Prostate gland (tissue), 2 donors: ENCODE results near the gene MAOA. TPM values are rescaled to one million over a fixed set of nuclear protein-coding genes. Genes with fewer than 3 reads are reported as not detected.
A peak's percentile ranks its signal among the peaks of the same experiment; 100 is the strongest.

ENCODE experiments used
- DNase-seq: peaks from one replicate; pipeline ENCODE4 v3.0.0-alpha.2; 2019; ENCODE audit warnings: low spot score
- H3K27ac ChIP-seq, 2 donors: fragments of 200-600 bp; sonication (generic); 2 replicates each; pipeline ENCODE4 v1.5.1; 2017 to 2019
- H3K27me3 ChIP-seq: fragments of 200-600 bp; sonication (generic); replicated peaks from 2 replicates; pipeline ENCODE4 v1.5.1; 2019; ENCODE audit not compliant: insufficient read depth
- H3K36me3 ChIP-seq, 2 donors: fragments of 200-600 bp; sonication (generic); 1 replicate in 1 of 2; 2 replicates in 1 of 2; pipeline versions ENCODE4 v1.5.1 to v1.8.1; 2017 to 2019
- H3K4me1 ChIP-seq: fragments of 200-600 bp; sonication (generic); replicated peaks from 2 replicates; pipeline ENCODE4 v1.5.1; 2019
- H3K4me3 ChIP-seq, 2 donors: fragments of 200-600 bp; sonication (generic); 2 replicates each; pipeline ENCODE4 v1.5.1; 2017 to 2019
- H3K9me3 ChIP-seq: fragments of 200-600 bp; sonication (generic); 2 replicates; pipeline ENCODE4 v1.5.1; 2017
- POLR2A ChIP-seq: fragments of 450-650 bp; IDR thresholded peaks from one replicate; pipeline ENCODE4 v1.6.1; 2016; ENCODE audit warnings: antibody characterized with exemption, mild to moderate bottlenecking
- POLR2AphosphoS5 ChIP-seq: sonication (generic); formaldehyde crosslinking; IDR thresholded peaks from one replicate; pipeline ENCODE4 v1.6.1; 2017; ENCODE audit warnings: antibody characterized with exemption
- WGBS: methylation state at CpG from one replicate; pipeline ENCODE4 v1.1.5; 2018; 5-methylcytosine and 5-hydroxymethylcytosine counted together
- intact Hi-C: fragments of 100-400 bp; cut with DNase I; formaldehyde crosslinking; loops from one replicate; pipeline ENCODE4 v1.14.2; 2022
- total RNA-seq, 2 donors: library from RNA; depleted of rRNA; stranded (reverse); fragments of >200 nt; gene quantifications; one replicate each; pipeline ENCODE4 v1.1.0, GENCODE V29; 2016
- TF ChIP-seq, protein P1 (sequence below), 4 experiments: fragments of 200-600 bp in 2 of 4; fragments of 450-650 bp in 2 of 4; sonication (generic) in 2 of 4; IDR thresholded peaks; 1 replicate in 3 of 4; 2 replicates in 1 of 4; pipeline ENCODE4 v1.5.1; 2016 to 2019; ENCODE audit warnings: antibody characterized with exemption in 4 of 4, mild to moderate bottlenecking in 2 of 4, moderate library complexity in 2 of 4

MAOA gene
- total RNA-seq, 2 donors from 2014 or later: 70.7 to 230 TPM

DNA sequence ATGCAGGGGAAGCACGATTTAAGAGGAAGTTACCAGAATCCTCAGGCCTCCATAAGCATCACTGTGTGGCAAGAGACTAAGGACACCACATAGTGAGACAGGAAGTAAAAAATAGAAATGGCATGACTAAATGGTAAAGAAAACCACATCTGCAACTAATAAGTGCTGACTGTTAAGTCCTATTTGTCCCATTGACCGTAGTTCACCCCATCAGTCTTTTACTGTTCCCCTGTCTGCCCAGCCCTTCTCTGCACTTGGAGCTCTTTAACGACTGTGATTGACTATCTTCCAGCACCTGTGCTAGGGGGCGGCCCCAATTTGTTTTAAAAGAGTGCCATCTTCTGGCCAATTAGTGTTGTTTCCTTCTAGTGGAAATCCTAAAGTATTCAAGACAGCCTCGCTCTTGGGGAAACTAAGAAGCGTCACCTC, 94.2 kb downstream of the MAOA start:
- Histone ChIP-seq H3K36me3 (no peaks in the 10 kb centered on the region), H3K9me3 (no peaks in the 10 kb centered on the region), H3K27ac (no peak overlapping the region), H3K27me3 (no peaks in the 10 kb centered on the region), H3K4me3 (no peak overlapping the region), H3K4me1 (no peaks in the 10 kb centered on the region)
- 2% methylated on average over 6 of the region's 6 CpGs for WGBS
- DNase-seq: peak; percentile 54
- intact Hi-C loops: loop anchor here (5.0 kb wide), 2 partner anchors 93 to 188 kb away; partner anchors contain the start of gene MAOA
- TF ChIP-seq POLR2AphosphoS5 (peak; percentile 54), POLR2A (no peak)
- TF ChIP-seq, protein P1, sequence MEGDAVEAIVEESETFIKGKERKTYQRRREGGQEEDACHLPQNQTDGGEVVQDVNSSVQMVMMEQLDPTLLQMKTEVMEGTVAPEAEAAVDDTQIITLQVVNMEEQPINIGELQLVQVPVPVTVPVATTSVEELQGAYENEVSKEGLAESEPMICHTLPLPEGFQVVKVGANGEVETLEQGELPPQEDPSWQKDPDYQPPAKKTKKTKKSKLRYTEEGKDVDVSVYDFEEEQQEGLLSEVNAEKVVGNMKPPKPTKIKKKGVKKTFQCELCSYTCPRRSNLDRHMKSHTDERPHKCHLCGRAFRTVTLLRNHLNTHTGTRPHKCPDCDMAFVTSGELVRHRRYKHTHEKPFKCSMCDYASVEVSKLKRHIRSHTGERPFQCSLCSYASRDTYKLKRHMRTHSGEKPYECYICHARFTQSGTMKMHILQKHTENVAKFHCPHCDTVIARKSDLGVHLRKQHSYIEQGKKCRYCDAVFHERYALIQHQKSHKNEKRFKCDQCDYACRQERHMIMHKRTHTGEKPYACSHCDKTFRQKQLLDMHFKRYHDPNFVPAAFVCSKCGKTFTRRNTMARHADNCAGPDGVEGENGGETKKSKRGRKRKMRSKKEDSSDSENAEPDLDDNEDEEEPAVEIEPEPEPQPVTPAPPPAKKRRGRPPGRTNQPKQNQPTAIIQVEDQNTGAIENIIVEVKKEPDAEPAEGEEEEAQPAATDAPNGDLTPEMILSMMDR (IDR thresholded peaks at IDR 0.05): peak in 3 of 4 experiments; percentile 52 to 66 (median 62)

DNA sequence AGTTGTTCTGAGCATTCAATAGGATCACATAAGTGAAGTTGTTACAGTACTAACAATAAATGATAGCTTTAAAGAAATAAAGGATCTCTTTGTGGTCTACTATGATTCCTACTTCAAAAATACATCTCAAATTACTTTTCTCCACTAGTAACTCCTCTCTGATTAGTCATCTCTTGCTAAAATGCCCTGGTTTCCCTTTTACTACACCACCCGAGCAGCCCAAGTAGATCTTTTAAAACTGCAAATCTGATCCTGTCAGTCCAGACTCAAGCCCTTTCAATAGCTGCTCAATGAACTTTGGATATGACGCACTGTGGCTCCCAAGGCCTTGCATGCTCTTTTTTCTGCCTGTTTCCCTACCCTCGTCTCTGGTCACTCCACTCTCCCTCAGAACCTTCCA, 97.5 kb downstream of the MAOA start:
- intact Hi-C loops: loop anchor here (5.0 kb wide), 2 partner anchors 96 to 191 kb away; partner anchors contain the start of gene MAOA
- no peak overlapping the region for H3K4me3 ChIP-seq
- no peaks in the 10 kb centered on the region for H3K36me3 ChIP-seq
- 79% methylated on average over 3 of the region's 3 CpGs for WGBS
- H3K4me1 ChIP-seq: no peaks in the 10 kb centered on the region
- no peak for DNase-seq
- no peaks in the 10 kb centered on the region for H3K27me3 ChIP-seq
- TF ChIP-seq, protein P1 (IDR thresholded peaks at IDR 0.05): no peak
- TF ChIP-seq POLR2AphosphoS5 (no peak), POLR2A (no peak)
- H3K9me3 ChIP-seq: no peaks in the 10 kb centered on the region
- H3K27ac ChIP-seq: no peak overlapping the region

DNA sequence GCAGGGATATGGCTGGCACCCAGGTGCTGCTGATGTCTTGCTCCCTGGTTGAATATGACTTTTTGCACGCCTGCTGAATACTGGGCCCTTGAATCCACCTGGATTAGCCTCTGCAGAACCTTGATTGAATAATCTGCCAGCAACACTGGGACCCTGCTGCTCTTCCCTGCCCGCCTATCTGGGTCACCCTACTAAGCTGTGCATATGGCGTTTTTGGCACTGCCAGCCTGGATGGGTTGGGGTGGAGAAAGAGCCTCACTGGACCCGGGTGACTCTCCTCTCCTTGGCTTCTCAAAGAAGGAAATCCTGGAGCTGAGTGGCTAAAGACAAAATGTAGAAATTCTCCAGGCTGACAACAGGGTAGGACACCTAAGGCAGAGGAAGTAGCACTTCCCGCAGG, 100.0 kb downstream of the MAOA start:
- WGBS: 96% methylated on average over 5 of the region's 5 CpGs
- intact Hi-C loops: no loop called here

GRCh38 chrX:43758044-43758443, 101.9 kb downstream of the MAOA start:
- Histone ChIP-seq H3K27me3 (no peaks in the 10 kb centered on the region), H3K4me1 (no peaks in the 10 kb centered on the region), H3K9me3 (no peaks in the 10 kb centered on the region), H3K36me3 (no peaks in the 10 kb centered on the region), H3K27ac (no peak overlapping the region), H3K4me3 (no peak overlapping the region)
- WGBS: 93% methylated on average over 7 of the region's 7 CpGs
- intact Hi-C loops: no loop called here
- no peak for DNase-seq
- TF ChIP-seq POLR2AphosphoS5: no peak
- TF ChIP-seq, protein P1 (IDR thresholded peaks at IDR 0.05): no peak

More for the DNA sequence above, 100.0 kb downstream of the MAOA start:
- H3K9me3 ChIP-seq: no peaks in the 10 kb centered on the region
- no peaks in the 10 kb centered on the region for H3K4me1 ChIP-seq
- H3K4me3 ChIP-seq: no peak overlapping the region
- no peaks in the 10 kb centered on the region for H3K36me3 ChIP-seq
- H3K27me3 ChIP-seq: no peaks in the 10 kb centered on the region
- TF ChIP-seq POLR2A (no peak), POLR2AphosphoS5 (no peak)
- TF ChIP-seq, protein P1 (IDR thresholded peaks at IDR 0.05): no peak
- no peak for DNase-seq
- no peak overlapping the region for H3K27ac ChIP-seq

GRCh38 chrX:43785930-43786591, 130.0 kb downstream of the MAOA start:
- intact Hi-C loops: no loop called here
- WGBS: 92% methylated on average over 5 of the region's 5 CpGs

More at GRCh38 chrX:43785930-43786591, 130.0 kb downstream of the MAOA start:
- H3K36me3 ChIP-seq: no peaks in the 10 kb centered on the region
- no peak overlapping the region for H3K4me3 ChIP-seq
- no peaks in the 10 kb centered on the region for H3K27me3 ChIP-seq
- no peak overlapping the region for H3K27ac ChIP-seq
- no peaks in the 10 kb centered on the region for H3K9me3 ChIP-seq
- TF ChIP-seq, protein P1 (IDR thresholded peaks at IDR 0.05): no peak
- TF ChIP-seq POLR2A (no peak), POLR2AphosphoS5 (no peak)
- H3K4me1 ChIP-seq: no peaks in the 10 kb centered on the region
- DNase-seq: no peak
